NCI-H526 (cell line): ENCODE results near the gene PLCXD3.
A peak's percentile ranks its signal among the peaks of the same experiment; 100 is the strongest.
"Not testable (repeated sequence)": the region's sequence is repeated elsewhere in the genome, so short reads cannot be mapped to it uniquely, and the experiment has no call there.

Experiments used
- DNase-seq, 2 experiments: peaks; one replicate each; lab custom pipeline; 2025; lab: John Stamatoyannopoulos, UW

The PLCXD3 gene

DNA sequence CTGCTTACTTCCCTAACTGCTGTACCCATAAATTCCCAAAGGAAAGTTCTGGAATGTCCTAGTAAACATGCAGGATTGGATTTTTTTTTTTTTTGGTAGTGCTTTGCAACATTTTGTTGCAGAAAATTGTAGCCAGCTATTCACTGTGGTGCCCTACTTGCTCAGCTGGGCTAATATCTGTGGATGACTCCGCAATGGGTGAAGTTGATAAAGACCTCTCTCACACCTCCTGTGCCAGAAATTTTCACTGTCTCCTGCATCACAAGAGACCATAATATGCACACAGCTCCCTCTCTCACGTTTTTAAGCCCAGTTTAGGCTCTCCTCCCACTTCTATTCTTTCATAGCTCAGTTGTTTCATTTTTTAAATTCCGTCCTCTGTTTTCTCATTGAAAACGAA lies 160.6 kb downstream of the PLCXD3 start:
- no peak for DNase-seq

- no peak for DNase-seq
Measured at GRCh38 chr5:41347569-41347968, 162.8 kb downstream of the PLCXD3 start.

- peak in 1 of 2 experiments; percentile 8 for DNase-seq
Measured at GRCh38 chr5:41346609-41347008, 163.8 kb downstream of the PLCXD3 start.

- no peak for DNase-seq
Measured at GRCh38 chr5:41345295-41345694, 165.1 kb downstream of the PLCXD3 start.

- DNase-seq: no peak
Measured at GRCh38 chr5:41339339-41339738, 171.1 kb downstream of the PLCXD3 start.

GRCh38 chr5:41338136-41338675 lies 172.2 kb downstream of the PLCXD3 start:
- DNase-seq: no peak

GRCh38 chr5:41337724-41338123 lies 172.7 kb downstream of the PLCXD3 start:
- DNase-seq: no peak

DNA sequence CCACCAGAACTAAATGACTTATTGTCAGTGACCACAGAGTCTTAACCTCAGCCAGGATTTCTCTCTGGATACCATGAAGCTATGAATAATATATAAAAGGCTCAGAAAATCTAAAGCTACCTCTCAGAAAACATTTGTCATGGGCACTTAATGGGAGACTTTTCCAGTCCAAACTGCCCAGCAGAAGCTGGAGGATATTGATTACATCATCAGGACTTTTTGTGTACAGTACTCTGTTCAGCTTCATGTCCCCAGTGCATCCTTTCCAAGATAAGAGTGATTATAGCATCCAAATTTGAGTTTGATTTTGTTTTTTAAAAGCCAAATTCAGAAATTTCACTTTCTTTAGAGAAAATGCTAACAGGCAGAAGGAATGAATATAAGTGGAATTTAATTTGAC lies 173.2 kb downstream of the PLCXD3 start:
- no peak for DNase-seq

DNA sequence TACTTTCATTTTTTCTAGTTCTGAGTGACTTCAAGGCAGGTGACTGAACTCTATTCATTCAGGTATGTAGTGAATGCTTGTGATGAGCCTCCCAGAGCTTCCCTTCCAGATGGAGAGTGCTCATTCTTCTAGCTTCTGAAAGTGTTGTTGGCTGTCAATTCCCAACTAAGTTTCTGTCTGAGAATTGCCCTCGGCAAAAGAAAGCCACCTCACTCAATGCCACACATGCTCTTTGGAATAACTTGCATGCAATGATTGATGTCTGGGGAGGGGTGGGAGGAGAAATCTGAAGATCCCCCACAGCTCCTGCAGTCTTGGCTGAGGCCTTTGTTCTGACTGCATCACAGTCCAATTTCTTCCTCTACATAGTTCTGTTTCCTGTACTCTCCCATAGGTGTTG lies 173.9 kb downstream of the PLCXD3 start:
- no peak for DNase-seq

- no peak for DNase-seq
Measured at GRCh38 chr5:41335596-41336181, 174.7 kb downstream of the PLCXD3 start.

DNA sequence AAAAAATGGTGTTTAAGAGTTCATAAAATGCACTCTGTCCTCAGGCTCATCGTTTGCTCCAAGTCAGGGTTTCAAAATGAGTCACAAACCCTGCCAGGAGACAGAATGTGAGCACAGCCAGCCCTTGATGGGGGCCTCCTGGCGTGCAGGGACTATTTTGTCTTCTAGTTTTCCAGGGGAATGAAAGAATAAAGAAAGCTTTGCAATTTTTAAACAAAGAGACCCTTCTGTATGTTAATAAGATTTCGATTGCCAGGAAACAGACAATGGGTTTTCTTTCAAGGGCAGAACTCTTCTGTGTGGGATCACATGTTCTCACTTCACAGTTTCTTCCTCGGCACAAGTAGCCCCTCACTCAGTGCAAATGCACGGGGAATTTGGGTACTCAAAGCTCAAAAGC lies 175.6 kb downstream of the PLCXD3 start:
- no peak for DNase-seq

DNA sequence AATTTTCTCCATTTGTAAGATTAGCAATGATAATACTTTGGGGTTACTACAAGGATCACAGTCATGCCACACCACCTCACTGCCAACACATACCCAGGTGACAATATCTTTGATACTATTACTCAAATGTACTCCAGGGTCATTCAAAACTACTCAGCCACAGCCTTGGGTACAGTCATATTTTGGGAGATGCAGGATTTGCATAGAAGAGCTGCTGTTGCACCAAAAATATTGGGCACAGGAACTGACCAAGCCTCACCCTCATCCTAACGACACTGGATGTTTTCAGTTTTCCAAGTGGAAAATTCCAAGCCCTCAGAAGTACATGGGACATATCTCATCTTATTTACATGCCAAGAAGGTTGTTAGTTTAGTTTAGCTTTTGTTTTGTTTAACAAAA lies 176.2 kb downstream of the PLCXD3 start:
- no peak for DNase-seq

DNA sequence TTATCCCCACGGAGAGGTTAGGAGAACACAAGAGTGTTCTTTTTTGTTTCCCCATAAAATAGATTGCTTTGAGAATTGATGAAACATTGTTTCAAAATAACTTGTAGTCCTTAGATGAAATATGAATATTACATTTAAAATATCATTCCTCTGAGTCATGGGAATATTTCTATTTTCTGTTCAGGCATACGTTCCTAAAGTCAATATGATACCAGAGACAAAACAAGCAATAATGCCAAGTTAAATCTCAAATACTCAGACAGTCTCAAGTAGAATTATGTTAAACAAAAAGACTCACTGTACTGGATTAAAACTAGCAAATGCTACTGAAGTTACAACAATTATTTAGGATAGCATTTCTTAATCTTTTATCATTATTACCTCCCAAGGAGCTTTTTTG lies 185.3 kb downstream of the PLCXD3 start:
- DNase-seq: no peak

- DNase-seq: not testable (repeated sequence)
Measured at GRCh38 chr5:41322826-41323225, 187.6 kb downstream of the PLCXD3 start.

GRCh38 chr5:41312478-41313060 lies 197.8 kb downstream of the PLCXD3 start:
- DNase-seq: no peak

DNA sequence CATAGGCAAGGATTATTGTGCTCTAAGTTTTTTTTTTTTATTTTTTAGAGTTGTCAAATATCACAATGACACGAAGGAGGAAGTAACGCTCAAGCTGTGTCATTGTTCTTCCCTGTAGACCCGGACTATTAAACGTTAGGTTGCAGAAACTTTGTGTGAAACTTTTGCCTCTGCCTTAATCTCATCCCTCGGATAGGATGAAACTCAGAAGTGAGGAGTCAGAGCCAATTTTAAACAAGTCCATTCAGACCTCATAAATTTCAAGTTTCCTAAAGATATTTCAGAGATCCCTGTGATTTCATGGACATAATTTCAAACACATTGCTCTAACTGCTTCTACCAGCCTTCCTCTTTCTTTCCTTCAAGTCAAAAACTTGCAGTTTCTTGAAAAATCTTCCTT lies 198.3 kb downstream of the PLCXD3 start:
- no peak for DNase-seq

GRCh38 chr5:41309275-41309674 lies 201.1 kb downstream of the PLCXD3 start:
- no peak for DNase-seq

DNA sequence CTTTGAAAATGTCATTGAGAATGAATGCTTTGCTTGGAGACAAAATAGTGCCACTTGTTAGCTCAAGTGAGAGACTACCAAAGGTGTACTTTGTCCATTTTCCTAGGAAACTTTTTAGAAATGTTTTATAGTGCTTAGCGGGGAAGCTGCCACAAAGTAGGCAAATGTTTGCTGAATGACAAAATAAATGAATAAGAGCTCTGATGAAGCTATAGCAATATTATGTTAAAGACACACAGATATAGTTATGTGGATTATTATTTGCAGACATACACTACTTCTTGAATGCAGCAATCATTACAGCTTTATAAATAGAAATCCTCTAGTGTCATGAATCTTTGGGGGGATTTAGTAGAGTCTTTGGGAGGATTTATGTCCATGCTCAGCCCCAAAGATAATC lies 204.4 kb downstream of the PLCXD3 start:
- DNase-seq: no peak

GRCh38 chr5:41305056-41305455 lies 205.3 kb downstream of the PLCXD3 start:
- no peak for DNase-seq

DNA sequence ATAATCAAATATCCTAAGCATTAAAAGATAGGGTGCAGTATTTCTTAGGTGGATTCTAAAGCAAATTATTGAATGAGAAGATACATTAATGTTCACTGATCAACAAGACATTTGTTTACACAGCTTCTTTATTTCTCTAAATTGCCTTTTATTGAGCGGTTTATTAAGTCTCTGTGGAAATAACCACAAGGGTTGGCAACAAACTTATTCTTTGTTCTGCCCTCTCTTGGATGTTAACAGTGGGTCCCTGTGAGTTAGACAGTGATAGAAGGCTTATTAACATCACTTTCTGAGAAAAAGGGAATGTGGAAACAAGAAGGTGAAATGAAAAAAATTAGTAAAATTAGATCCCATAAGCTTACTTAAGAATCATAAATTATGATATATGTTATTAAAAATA lies 214.3 kb downstream of the PLCXD3 start:
- DNase-seq: no peak

GRCh38 chr5:41291323-41291722 lies 219.1 kb downstream of the PLCXD3 start:
- DNase-seq: no peak

GRCh38 chr5:41290810-41291209 lies 219.6 kb downstream of the PLCXD3 start:
- DNase-seq: no peak

DNA sequence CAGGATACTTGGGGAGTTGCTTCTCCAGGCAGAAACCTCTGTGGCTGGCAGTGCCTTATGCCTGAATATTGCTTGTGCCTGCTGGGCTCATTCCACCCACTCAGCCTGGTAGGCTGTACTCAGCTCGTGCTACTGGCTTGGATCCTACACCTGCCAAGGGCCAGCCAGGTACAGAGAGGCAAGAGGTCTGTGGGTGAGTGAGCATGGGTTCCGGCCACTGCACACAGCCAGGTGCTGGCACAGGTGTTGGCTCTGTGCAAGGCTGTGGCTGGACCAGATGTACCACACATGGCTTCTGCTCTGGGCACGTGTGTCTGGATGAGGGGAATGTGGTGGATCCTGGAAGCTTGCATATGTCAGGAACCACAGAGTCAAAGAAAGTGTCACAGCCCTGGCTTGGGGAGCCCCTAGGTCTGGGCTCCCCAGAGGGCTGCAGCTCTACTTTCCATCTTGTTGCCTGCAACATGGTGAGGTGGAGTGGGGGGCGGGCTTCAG lies 220.4 kb downstream of the PLCXD3 start:
- DNase-seq: no peak

DNA sequence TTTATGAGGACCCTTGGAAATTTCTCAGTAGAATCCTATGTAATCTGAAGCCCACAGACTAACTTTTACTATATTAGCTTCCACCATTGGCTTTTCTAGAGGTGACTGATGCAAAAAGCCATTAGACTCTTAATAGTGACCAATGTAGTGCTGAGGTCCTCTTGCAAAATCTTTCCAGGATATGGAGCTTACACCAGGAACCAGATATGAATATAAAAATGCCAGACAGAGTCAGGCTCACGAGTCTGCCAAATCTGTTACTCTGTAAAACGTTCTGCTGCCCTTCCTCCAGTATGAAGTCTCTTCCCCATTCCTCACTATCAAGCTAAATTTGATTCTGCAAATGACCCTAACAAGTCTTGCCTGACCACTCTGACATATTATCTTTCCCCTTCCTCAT lies 223.7 kb downstream of the PLCXD3 start:
- no peak for DNase-seq
